ENCODE results near the gene TFAP2E.
"Not testable (repeated sequence)": the region's sequence is repeated elsewhere in the genome, so short reads cannot be mapped to it uniquely, and the experiment has no call there.

TFAP2E gene

GRCh38 chr1:35574125-35574654 lies 1.1 kb downstream of the TFAP2E start:
- DNase-seq (ENCODE audit: low read depth in 3 of 3): no peak

- no peak for DNase-seq (ENCODE audit: low read depth in 3 of 3)
Observed at GRCh38 chr1:35574655-35575415, 1.7 kb downstream of the TFAP2E start.

GRCh38 chr1:35575416-35575958 lies 2.4 kb downstream of the TFAP2E start:
- DNase-seq (ENCODE audit: low read depth in 3 of 3): no peak

- DNase-seq (ENCODE audit: low read depth in 3 of 3): no peak
Observed at GRCh38 chr1:35576061-35576765, 3.1 kb downstream of the TFAP2E start.

- DNase-seq (ENCODE audit: low read depth in 3 of 3): not testable (repeated sequence)
Observed at GRCh38 chr1:35576766-35577070, 3.6 kb downstream of the TFAP2E start.

- DNase-seq (ENCODE audit: low read depth in 3 of 3): peak in 1 of 3 experiments; percentile 50
Observed at GRCh38 chr1:35577071-35577998, 4.2 kb downstream of the TFAP2E start.

- no peak for DNase-seq (ENCODE audit: low read depth in 3 of 3)
Observed at GRCh38 chr1:35580949-35581388, 7.9 kb downstream of the TFAP2E start.

- not testable (repeated sequence) for DNase-seq (ENCODE audit: low read depth in 3 of 3)
Observed at GRCh38 chr1:35581621-35582020, 8.5 kb downstream of the TFAP2E start.

- no peak for DNase-seq (ENCODE audit: low read depth in 3 of 3)
Observed at GRCh38 chr1:35585281-35585680, 12.2 kb downstream of the TFAP2E start.

GRCh38 chr1:35585805-35586204 lies 12.7 kb downstream of the TFAP2E start:
- DNase-seq (ENCODE audit: low read depth in 3 of 3): not testable (repeated sequence)

- no peak for DNase-seq (ENCODE audit: low read depth in 3 of 3)
Observed at GRCh38 chr1:35586808-35587207, 13.7 kb downstream of the TFAP2E start.

GRCh38 chr1:35587736-35588135 lies 14.6 kb downstream of the TFAP2E start:
- no peak for DNase-seq (ENCODE audit: low read depth in 3 of 3)

- DNase-seq (ENCODE audit: low read depth in 3 of 3): no peak
Observed at GRCh38 chr1:35588197-35588910, 15.2 kb downstream of the TFAP2E start.

- no peak for DNase-seq (ENCODE audit: low read depth in 3 of 3)
Observed at GRCh38 chr1:35589516-35590427, 16.7 kb downstream of the TFAP2E start.

- no peak for DNase-seq (ENCODE audit: low read depth in 3 of 3)
Observed at GRCh38 chr1:35590476-35591040, 17.4 kb downstream of the TFAP2E start.

- no peak for DNase-seq (ENCODE audit: low read depth in 3 of 3)
Observed at GRCh38 chr1:35591211-35591610, 18.1 kb downstream of the TFAP2E start.

- no peak for DNase-seq (ENCODE audit: low read depth in 3 of 3)
Observed at GRCh38 chr1:35592991-35593769, 20.1 kb downstream of the TFAP2E start.

- no peak for DNase-seq (ENCODE audit: low read depth in 3 of 3)
Observed at GRCh38 chr1:35594005-35594760, 21.1 kb downstream of the TFAP2E start.

All from stimulated activated CD4-positive, alpha-beta T cell treated with anti-CD3 and anti-CD28 coated beads, TNF-alpha, amount 100 ng/mL, for 24 hours (primary cell).